Right cardiac atrium (tissue), 5 donors: ENCODE measurements around the gene TMEM132D. TPM values are rescaled to one million over a fixed set of nuclear protein-coding genes. Genes with fewer than 3 reads are reported as not detected.

ENCODE experiments used
- ATAC-seq, 2 donors: fragments of 200-7000 bp; cut with Tn5 transposase; one replicate each; pipeline versions ENCODE4 v1.8.0 to v1.9.1; 2020; ENCODE audit warnings: moderate library complexity in 2 of 2, mild to moderate bottlenecking in 1 of 2
- DNase-seq, 3 donors: peaks; one replicate each; pipeline ENCODE4 v3.0.0-alpha.2; 2020
- H3K27ac ChIP-seq: one replicate; pipeline ENCODE4 v1.5.1; 2013; ENCODE audit warnings: mild to moderate bottlenecking, low read length, control low read depth, moderate library complexity
- H3K27me3 ChIP-seq: one replicate; pipeline ENCODE4 v1.6.1; 2013; ENCODE audit not compliant: control insufficient read depth, insufficient read depth
- H3K4me1 ChIP-seq: one replicate; pipeline ENCODE4 v1.6.1; 2013; ENCODE audit warnings: low read length; ENCODE audit not compliant: control insufficient read depth, insufficient read depth
- H3K4me3 ChIP-seq: one replicate; pipeline ENCODE4 v1.5.1; 2013; ENCODE audit warnings: low read length, control low read depth
- H3K9me3 ChIP-seq: one replicate; pipeline ENCODE4 v1.6.1; 2013; ENCODE audit warnings: low read length; ENCODE audit not compliant: control insufficient read depth
- WGBS: extraction: QIAGEN DNeasy Blood & Tissue Kit; methylation state at CpG from one replicate; pipeline ENCODE4 v1.1.7; 2013; 5-methylcytosine and 5-hydroxymethylcytosine counted together
- intact Hi-C, 4 donors: fragments of 100-400 bp; cut with DNase I; formaldehyde crosslinking; loops; one replicate each; pipeline versions ENCODE4 v1.11.0 to v1.14.0; 2022 to 2023
- polyA plus RNA-seq: library from polyadenylated mRNA; stranded (reverse); fragments of 200-250 nt; gene quantifications from one replicate; pipeline ENCODE4 v1.2.3, GENCODE V29; 2013
- total RNA-seq, 4 donors: library from RNA; stranded (reverse); fragmentation: NEBNext Ultra II Directional; extraction: Animal tissue kit (Norgen Biotek cat#: 25700); gene quantifications; one replicate each; pipeline ENCODE4 v1.2.1, GENCODE V29; 2021
- donor health status: healthy with polysubstance abuse.
- donor health status: DM: no; HTN: yes; CAD: no.
- donor health status: DM: no; HTN: no; CAD: no.
- donor health status: DM: no; HTN: yes; CAD: no; lungs with severe emphysema.
- donor health status: DM: yes; HTN: yes; CAD: no.

The TMEM132D gene
- total and polyA plus RNA-seq, 5 donors, result not detected

DNA sequence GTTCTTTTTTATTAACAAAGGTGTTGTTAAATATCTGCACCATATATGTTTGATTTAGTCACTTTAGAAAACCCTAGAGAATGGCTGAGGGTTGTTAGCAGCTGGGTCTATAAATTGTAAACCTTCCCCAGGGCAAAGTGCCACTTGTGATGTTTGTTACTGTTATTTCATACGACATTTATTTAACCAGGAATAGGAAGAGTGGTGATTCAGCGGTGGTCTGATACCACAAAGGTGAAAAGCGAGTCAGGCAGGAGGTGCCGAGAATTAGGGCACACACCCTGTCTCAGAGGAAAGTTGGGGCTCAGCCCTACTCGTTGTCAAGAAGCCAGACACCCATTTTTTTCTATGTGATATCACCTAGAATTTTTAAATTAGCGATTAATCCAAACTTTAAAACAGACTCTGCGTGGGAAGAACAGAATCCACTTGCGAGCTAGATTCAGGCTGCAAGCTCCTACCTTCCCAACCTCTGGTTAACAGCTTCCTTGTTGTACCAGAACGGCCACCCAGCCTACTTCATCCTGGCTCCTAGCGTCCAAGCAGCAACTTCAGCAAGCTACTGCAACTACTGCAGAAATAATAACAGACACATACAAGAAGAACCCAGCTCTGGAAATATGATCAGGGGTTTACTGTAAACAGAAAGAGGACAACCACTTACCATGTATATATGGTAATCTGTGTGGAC lies 126.7 kb downstream of the TMEM132D start:
- ATAC-seq (no peak), DNase-seq (no peak)
- H3K27ac ChIP-seq, result no peak overlapping the region
- H3K27me3 ChIP-seq, result no peaks in the 10 kb centered on the region
- intact Hi-C loops, result no loop called here
- H3K9me3 ChIP-seq, result no peaks in the 10 kb centered on the region
- H3K4me1 ChIP-seq, result no peaks in the 10 kb centered on the region
- H3K4me3 ChIP-seq, result no peak overlapping the region
- 75% methylated on average over 10 of the region's 10 CpGs for WGBS

DNA sequence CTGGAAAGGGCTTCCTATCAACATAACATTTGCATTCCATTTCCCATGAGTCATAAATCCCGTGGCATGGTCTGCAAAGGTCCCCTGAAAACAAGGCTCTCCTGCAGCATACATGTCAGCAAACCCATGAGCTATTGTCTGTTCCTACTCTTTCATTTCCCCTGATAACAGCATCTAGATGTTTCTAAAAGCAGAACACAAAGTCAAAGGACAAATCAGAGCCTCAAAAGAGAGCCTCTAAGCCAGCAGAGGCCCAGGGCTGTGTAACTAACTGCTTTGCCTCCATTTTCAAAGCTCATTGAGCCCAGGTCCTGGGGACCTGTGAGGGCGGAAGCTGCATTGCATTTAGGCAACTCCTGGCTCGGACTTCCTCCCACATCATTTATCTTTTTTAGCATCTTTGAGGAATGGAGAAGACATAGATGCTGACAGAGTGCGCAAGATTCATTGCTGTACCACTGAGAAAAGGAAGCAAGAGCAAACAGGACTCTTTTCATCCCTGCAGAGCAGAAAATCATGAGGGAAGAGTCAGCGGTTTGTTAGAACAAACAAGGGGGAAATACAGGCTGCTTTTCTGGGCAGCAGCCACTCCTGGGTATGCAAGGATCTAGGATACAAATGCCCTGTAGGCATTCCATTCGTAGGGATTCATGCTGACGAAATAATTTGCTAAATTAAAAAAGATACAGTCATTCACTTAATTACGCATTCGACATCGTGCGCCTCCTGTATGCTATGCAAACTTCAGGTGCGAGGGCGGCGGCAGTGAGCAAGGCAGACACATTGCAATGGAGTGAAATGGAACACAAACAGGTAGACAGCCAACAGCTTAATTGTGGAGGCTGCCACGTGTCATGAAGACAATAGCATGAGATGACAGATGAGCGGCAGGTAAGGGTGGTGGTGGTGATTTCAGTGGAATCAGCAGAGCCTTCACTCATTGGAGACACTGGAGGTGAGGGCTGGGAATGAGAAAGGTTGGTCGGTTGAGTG lies 131.0 kb downstream of the TMEM132D start:
- no peaks in the 10 kb centered on the region for H3K27me3 ChIP-seq
- WGBS, result 69% methylated on average over 17 of the region's 17 CpGs
- H3K27ac ChIP-seq, result no peak overlapping the region
- no peak for ATAC-seq
- DNase-seq, result no peak
- intact Hi-C loops, result no loop called here
- H3K4me1 ChIP-seq, result no peaks in the 10 kb centered on the region
- no peak overlapping the region for H3K4me3 ChIP-seq
- H3K9me3 ChIP-seq, result no peaks in the 10 kb centered on the region

DNA sequence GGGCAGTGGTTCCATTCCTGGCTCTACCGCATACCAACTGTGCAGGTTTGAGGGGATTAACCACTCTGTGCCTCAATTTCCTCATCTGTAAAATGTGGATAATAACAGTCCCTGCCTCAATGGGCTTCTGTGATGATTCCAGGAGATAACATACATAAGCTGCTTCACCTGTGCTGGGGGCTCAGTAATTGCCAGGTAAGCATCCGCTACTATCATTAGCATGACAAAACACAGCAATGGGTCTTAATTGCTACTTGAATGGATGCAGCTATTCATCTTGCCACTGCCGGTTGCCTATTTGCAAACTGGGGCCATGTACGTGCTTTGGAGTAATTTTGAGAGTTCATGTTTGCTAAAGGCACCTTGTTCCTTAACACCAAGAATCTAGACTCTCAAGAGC lies 132.6 kb downstream of the TMEM132D start:
- ATAC-seq, result no peak
- WGBS, result 54% methylated on average over 4 of the region's 4 CpGs

DNA sequence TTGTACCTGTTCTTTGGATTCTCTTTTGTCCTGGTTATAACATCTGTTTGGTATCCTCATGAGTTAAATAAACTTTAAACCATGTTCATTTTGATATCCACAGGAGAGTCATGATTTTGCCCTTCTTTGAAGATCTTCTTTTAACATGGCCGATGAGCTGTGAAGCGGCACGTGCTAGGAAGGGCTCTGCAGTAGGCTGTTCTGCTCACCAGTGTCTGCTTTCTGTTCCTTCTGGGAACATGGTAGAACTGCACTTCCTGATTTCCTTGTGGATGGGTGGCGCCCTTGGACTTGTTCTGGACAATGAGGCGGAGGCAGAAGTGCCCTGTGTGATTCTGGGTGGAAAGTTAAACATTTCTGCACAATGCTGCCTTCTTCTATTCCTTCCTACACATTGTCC lies 138.1 kb downstream of the TMEM132D start:
- Histone ChIP-seq H3K9me3 (no peaks in the 10 kb centered on the region), H3K4me1 (no peaks in the 10 kb centered on the region), H3K27me3 (no peaks in the 10 kb centered on the region), H3K4me3 (no peak overlapping the region), H3K27ac (no peak overlapping the region)
- 70% methylated on average over 5 of the region's 5 CpGs for WGBS
- ATAC-seq, result no peak
- no peak for DNase-seq
- intact Hi-C loops, result no loop called here

More for the DNA sequence above, 132.6 kb downstream of the TMEM132D start:
- Histone ChIP-seq H3K4me3 (no peak overlapping the region), H3K4me1 (no peaks in the 10 kb centered on the region), H3K27ac (no peak overlapping the region), H3K27me3 (no peaks in the 10 kb centered on the region), H3K9me3 (no peaks in the 10 kb centered on the region)
- no peak for DNase-seq
- intact Hi-C loops, result no loop called here

DNA sequence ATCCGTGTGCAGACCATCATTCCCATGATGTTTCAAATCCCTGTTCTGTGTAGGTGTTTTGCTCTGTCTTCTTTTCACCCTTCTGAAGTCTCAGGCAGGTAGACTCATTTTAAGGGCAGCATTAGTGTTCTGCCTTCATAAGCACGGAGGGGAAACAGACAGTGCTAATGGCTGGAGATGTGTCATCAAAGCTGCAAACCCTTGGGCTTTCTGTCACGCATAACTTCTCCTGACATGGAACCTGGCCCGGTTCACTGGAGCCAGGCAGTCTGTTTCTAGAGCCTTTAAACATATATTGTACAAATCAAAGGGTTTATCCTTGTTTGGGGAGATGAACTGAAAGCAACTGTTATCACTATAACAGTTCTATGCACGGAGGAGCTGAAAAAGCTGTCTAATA lies 141.4 kb downstream of the TMEM132D start:
- ATAC-seq (no peak), DNase-seq (no peak)
- no peaks in the 10 kb centered on the region for H3K4me1 ChIP-seq
- WGBS, result 72% methylated on average over 5 of the region's 5 CpGs
- H3K9me3 ChIP-seq, result no peaks in the 10 kb centered on the region
- H3K4me3 ChIP-seq, result no peak overlapping the region
- no peaks in the 10 kb centered on the region for H3K27me3 ChIP-seq
- intact Hi-C loops, result no loop called here
- no peak overlapping the region for H3K27ac ChIP-seq

DNA sequence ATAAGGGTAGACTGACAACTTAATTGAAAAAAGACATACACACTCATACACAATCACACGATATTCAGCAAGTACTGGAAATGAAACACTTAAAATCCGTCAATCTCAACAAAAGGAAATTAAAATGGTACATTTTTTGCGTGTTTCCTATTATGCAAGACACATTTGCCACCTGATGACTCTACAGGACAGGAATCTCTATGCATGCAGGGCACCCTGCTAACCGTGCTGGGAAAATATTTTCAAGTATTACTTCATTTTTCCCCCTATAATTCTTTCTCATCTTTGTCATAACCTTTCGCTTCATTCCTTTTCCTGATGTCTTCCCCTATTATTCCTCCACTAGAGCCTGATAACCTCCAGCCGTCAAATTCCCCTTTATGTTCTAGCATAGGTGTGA lies 150.2 kb downstream of the TMEM132D start:
- no peaks in the 10 kb centered on the region for H3K27me3 ChIP-seq
- H3K27ac ChIP-seq, result no peak overlapping the region
- intact Hi-C loops, result no loop called here
- no peaks in the 10 kb centered on the region for H3K4me1 ChIP-seq
- ATAC-seq (no peak), DNase-seq (no peak)
- H3K4me3 ChIP-seq, result no peak overlapping the region
- 65% methylated on average over 6 of the region's 6 CpGs for WGBS
- no peaks in the 10 kb centered on the region for H3K9me3 ChIP-seq

DNA sequence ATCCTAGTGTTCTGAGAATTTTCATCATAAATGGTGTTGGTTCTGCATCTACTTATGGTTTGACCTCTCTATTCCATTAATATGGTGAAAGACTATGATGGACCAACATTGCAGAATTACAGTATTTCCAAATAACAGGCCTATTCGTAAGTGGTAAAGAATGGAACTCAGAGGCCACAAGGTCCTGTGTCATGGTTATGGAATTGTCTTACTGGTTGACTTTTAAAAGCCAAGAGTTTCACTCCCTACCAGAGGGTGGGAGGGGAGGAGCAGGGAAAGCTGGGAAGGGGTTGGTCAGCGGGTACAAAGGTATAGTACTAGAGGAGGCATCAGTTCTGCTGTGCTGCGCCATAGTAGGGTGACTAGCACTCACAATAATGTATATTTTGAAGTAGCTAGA lies 153.4 kb downstream of the TMEM132D start:
- DNase-seq (no peak), ATAC-seq (no peak)
- WGBS, result 57% methylated on average over 3 of the region's 3 CpGs
- Histone ChIP-seq H3K9me3 (no peaks in the 10 kb centered on the region), H3K4me3 (no peak overlapping the region), H3K27ac (no peak overlapping the region), H3K27me3 (no peaks in the 10 kb centered on the region), H3K4me1 (no peaks in the 10 kb centered on the region)
- intact Hi-C loops, result no loop called here

DNA sequence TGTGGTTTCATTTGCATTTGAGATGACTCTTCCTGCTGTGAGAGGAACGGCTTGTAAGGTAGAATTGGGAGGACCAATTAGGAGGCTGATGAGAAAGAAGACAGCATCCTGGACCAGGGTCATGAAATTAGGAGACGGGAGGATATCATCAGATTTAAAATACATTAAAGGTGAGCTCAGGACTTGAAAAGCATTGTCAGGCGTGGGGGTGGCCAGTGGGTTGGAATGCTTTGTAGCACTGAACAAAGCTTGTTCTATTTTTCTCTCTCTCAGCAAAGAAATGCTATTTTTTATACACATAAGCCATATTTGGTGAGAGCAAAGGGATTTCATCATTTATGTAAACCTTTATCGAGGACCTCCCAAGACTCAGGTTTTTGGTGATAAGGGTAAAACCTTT lies 157.5 kb downstream of the TMEM132D start:
- Histone ChIP-seq H3K9me3 (no peaks in the 10 kb centered on the region), H3K27me3 (no peaks in the 10 kb centered on the region), H3K27ac (no peak overlapping the region), H3K4me3 (no peak overlapping the region), H3K4me1 (no peaks in the 10 kb centered on the region)
- no peak for ATAC-seq
- intact Hi-C loops, result no loop called here
- DNase-seq, result no peak
- 77% methylated on average over 4 of the region's 4 CpGs for WGBS

DNA sequence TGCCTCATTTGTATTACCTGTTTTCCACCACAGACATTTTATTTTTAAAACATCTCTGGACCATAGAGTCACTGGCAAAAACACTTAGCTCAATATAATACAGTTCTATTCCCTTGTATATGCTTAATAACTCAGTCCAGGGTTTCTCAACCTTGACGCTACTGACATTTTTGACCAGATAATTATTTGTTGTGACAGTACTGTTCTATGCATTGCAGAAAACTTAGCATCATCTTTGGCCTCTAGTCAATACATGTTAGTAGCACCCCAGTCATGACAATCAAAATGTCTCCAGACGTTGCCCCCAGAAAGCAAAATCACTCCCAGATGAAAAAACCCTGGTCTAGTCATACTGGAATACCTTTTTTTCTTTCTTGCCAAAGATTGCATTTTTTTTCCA lies 174.7 kb downstream of the TMEM132D start:
- Histone ChIP-seq H3K9me3 (no peaks in the 10 kb centered on the region), H3K4me3 (no peak overlapping the region), H3K27ac (no peak overlapping the region), H3K27me3 (no peaks in the 10 kb centered on the region), H3K4me1 (no peaks in the 10 kb centered on the region)
- WGBS, result 75% methylated on average over 2 of the region's 2 CpGs
- ATAC-seq, result no peak
- no peak for DNase-seq
- intact Hi-C loops, result no loop called here

DNA sequence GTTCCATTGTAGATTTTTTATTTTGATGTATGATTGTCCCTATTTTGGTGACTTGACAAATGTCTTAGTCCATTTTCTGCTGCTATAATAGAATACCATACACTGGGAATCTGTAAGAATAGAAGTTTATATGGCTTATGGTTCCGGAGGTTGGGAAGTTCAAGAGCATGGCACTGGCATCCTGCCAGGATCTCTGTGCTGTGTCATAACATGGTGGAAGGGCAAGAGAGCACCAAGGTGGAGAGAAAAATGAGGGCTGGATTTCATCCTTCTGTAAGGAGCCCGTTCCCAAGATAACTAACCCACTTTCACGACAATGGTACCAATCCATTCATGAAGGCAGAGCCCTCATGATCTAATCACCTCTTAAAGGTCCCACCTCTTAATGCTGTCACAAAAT lies 176.7 kb downstream of the TMEM132D start:
- Histone ChIP-seq H3K4me3 (no peak overlapping the region), H3K27me3 (no peaks in the 10 kb centered on the region), H3K27ac (no peak overlapping the region), H3K4me1 (no peaks in the 10 kb centered on the region), H3K9me3 (no peaks in the 10 kb centered on the region)
- DNase-seq (no peak), ATAC-seq (no peak)
- intact Hi-C loops, result no loop called here
- 83% methylated on average over 3 of the region's 3 CpGs for WGBS

DNA sequence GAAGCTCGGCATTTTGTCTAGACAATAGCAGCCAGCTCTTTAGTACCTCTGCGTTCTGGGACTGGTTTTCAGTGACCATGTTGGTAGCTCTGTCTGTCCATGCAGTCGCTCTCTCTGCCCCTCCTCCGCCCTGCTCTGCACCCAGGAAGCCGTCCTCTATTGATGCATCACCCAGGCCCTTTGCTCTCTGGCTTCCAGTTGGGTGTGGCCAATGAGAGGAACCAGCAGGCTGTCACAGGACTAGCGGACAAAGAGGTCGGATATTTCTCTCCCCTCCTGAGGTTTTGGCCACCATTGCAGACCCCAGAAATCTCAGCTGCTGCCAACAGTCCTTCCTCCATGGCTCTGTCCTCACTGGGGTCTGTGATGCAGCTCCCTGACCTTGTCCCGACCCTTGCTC lies 180.6 kb downstream of the TMEM132D start:
- no peaks in the 10 kb centered on the region for H3K27me3 ChIP-seq
- no peak for DNase-seq
- H3K9me3 ChIP-seq, result no peaks in the 10 kb centered on the region
- H3K4me1 ChIP-seq, result no peaks in the 10 kb centered on the region
- WGBS, result 58% methylated on average over 8 of the region's 8 CpGs
- ATAC-seq, result no peak
- no peak overlapping the region for H3K27ac ChIP-seq
- no peak overlapping the region for H3K4me3 ChIP-seq
- intact Hi-C loops, result no loop called here
